SJSA1 (cell line): Measurements from ENCODE around the gene PDE6C. TPM values are rescaled to one million over a fixed set of nuclear protein-coding genes. Genes with fewer than 3 reads are reported as not detected.

Source experiments
- DNase-seq, 2 experiments: peaks; one replicate each; pipeline ENCODE4 v3.0.0-alpha.2; 2015 to 2020; ENCODE audit warnings: low spot score in 2 of 2, low read depth in 1 of 2
- H3K27ac ChIP-seq: fragments of 250-450 bp; sonication (Bioruptor Pico); 2 replicates; pipeline ENCODE4 v1.5.1; 2020; ENCODE audit warnings: mild to moderate bottlenecking, moderate library complexity
- H3K27me3 ChIP-seq: fragments of 250-450 bp; sonication (Bioruptor Pico); replicated peaks from 2 replicates; pipeline ENCODE4 v1.5.1; 2020; ENCODE audit warnings: mild to moderate bottlenecking, moderate library complexity
- H3K36me3 ChIP-seq: fragments of 250-450 bp; sonication (Bioruptor Pico); 2 replicates; pipeline ENCODE4 v1.5.1; 2020; ENCODE audit warnings: mild to moderate bottlenecking
- H3K4me1 ChIP-seq: fragments of 250-450 bp; sonication (Bioruptor Pico); replicated peaks from 2 replicates; pipeline ENCODE4 v1.6.1; 2021; ENCODE audit warnings: mild to moderate bottlenecking
- H3K4me3 ChIP-seq: fragments of 250-450 bp; sonication (Bioruptor Pico); 2 replicates; pipeline ENCODE4 v1.5.1; 2020; ENCODE audit warnings: mild to moderate bottlenecking
- H3K9me3 ChIP-seq: fragments of 250-450 bp; sonication (Bioruptor Pico); replicated peaks from 2 replicates; pipeline ENCODE4 v1.5.1; 2020; ENCODE audit warnings: mild to moderate bottlenecking
- total RNA-seq: library from RNA; depleted of rRNA; stranded (reverse); fragments of >200 nt; shearing (Covaris generic); gene quantifications from 2 replicates; pipeline ENCODE4 v1.2.3, GENCODE V29; 2014

Gene PDE6C
- total RNA-seq, 1 experiment from 2014 or later: not detected

- Histone ChIP-seq H3K27ac (no peak overlapping the region), H3K9me3 (no peaks in the 10 kb centered on the region), H3K36me3 (no peaks in the 10 kb centered on the region), H3K27me3 (peaks cover 7% of the 10 kb centered on the region; the same call in 1 of the 2 replicates), H3K4me1 (no peaks in the 10 kb centered on the region), H3K4me3 (no peak overlapping the region)
- DNase-seq: no peak
These were observed 10.6 kb downstream of the PDE6C start for GRCh38 chr10:93622942-93623341.

GRCh38 chr10:93628858-93629257 lies 16.5 kb downstream of the PDE6C start:
- no peaks in the 10 kb centered on the region for H3K36me3 ChIP-seq

GRCh38 chr10:93629647-93630305 lies 17.4 kb downstream of the PDE6C start:
- Histone ChIP-seq H3K4me3 (no peak overlapping the region), H3K27ac (no peak overlapping the region), H3K27me3 (0 out of 2 replicates have a peak, but pooled peaks cover 4% of the 10 kb centered on the region), H3K36me3 (no peaks in the 10 kb centered on the region), H3K9me3 (no peaks in the 10 kb centered on the region), H3K4me1 (peaks cover 3% of the 10 kb centered on the region; the same call in 1 of the 2 replicates)
- no peak for DNase-seq

More at GRCh38 chr10:93628858-93629257, 16.5 kb downstream of the PDE6C start:
- Histone ChIP-seq H3K27ac (no peak overlapping the region), H3K4me1 (no peaks in the 10 kb centered on the region), H3K9me3 (no peaks in the 10 kb centered on the region), H3K27me3 (0 out of 2 replicates have a peak, but pooled peaks cover 4% of the 10 kb centered on the region), H3K4me3 (no peak overlapping the region)
- no peak for DNase-seq

- no peak for DNase-seq
- Histone ChIP-seq H3K27ac (no peak overlapping the region), H3K27me3 (0 out of 2 replicates have a peak, but pooled peaks cover 4% of the 10 kb centered on the region), H3K4me1 (peaks cover 5% of the 10 kb centered on the region; the same call in 1 of the 2 replicates), H3K9me3 (no peaks in the 10 kb centered on the region), H3K36me3 (no peaks in the 10 kb centered on the region), H3K4me3 (no peak overlapping the region)
These were observed 18.6 kb downstream of the PDE6C start for GRCh38 chr10:93630625-93631557.

GRCh38 chr10:93639791-93640190 lies 27.5 kb downstream of the PDE6C start:
- Histone ChIP-seq H3K36me3 (no peaks in the 10 kb centered on the region), H3K27me3 (no peaks in the 10 kb centered on the region; the same call in 1 of the 2 replicates), H3K4me1 (peaks cover 2% of the 10 kb centered on the region; the same call in 1 of the 2 replicates), H3K27ac (no peak overlapping the region), H3K4me3 (no peak overlapping the region), H3K9me3 (no peaks in the 10 kb centered on the region)
- no peak for DNase-seq

GRCh38 chr10:93652857-93653256 lies 40.5 kb downstream of the PDE6C start:
- Histone ChIP-seq H3K4me1 (no peaks in the 10 kb centered on the region), H3K9me3 (no peaks in the 10 kb centered on the region), H3K27me3 (0 out of 2 replicates have a peak, but pooled peaks cover 2% of the 10 kb centered on the region), H3K36me3 (no peaks in the 10 kb centered on the region), H3K27ac (no peak overlapping the region), H3K4me3 (no peak overlapping the region)
- DNase-seq: no peak

GRCh38 chr10:93654201-93654600 lies 41.9 kb downstream of the PDE6C start:
- Histone ChIP-seq H3K4me3 (no peak overlapping the region), H3K27me3 (no peaks in the 10 kb centered on the region), H3K36me3 (no peaks in the 10 kb centered on the region), H3K4me1 (no peaks in the 10 kb centered on the region), H3K27ac (no peak overlapping the region), H3K9me3 (no peaks in the 10 kb centered on the region)
- no peak for DNase-seq

GRCh38 chr10:93656155-93656554 lies 43.8 kb downstream of the PDE6C start:
- no peak overlapping the region for H3K4me3 ChIP-seq
- no peaks in the 10 kb centered on the region for H3K9me3 ChIP-seq
- no peak overlapping the region for H3K27ac ChIP-seq
- H3K4me1 ChIP-seq: no peaks in the 10 kb centered on the region
- no peak for DNase-seq
- H3K27me3 ChIP-seq: no peaks in the 10 kb centered on the region
- H3K36me3 ChIP-seq: no peaks in the 10 kb centered on the region

- Histone ChIP-seq H3K36me3 (no peaks in the 10 kb centered on the region; the same call in 1 of the 2 replicates), H3K27me3 (no peaks in the 10 kb centered on the region), H3K27ac (no peak overlapping the region), H3K9me3 (no peaks in the 10 kb centered on the region), H3K4me3 (no peak overlapping the region), H3K4me1 (no peaks in the 10 kb centered on the region)
- DNase-seq: no peak
These were observed 45.4 kb downstream of the PDE6C start for GRCh38 chr10:93657757-93658156.

GRCh38 chr10:93666030-93666429 lies 53.7 kb downstream of the PDE6C start:
- H3K27ac ChIP-seq: no peak overlapping the region
- H3K9me3 ChIP-seq: no peaks in the 10 kb centered on the region
- no peak overlapping the region for H3K4me3 ChIP-seq
- no peaks in the 10 kb centered on the region for H3K27me3 ChIP-seq
- H3K4me1 ChIP-seq: no peaks in the 10 kb centered on the region
- DNase-seq: no peak
- H3K36me3 ChIP-seq: peaks cover 21% of the 10 kb centered on the region

GRCh38 chr10:93667795-93668194 lies 55.5 kb downstream of the PDE6C start:
- H3K4me3 ChIP-seq: no peak overlapping the region
- H3K9me3 ChIP-seq: no peaks in the 10 kb centered on the region
- peaks cover 26% of the 10 kb centered on the region for H3K36me3 ChIP-seq
- DNase-seq: no peak
- no peaks in the 10 kb centered on the region for H3K27me3 ChIP-seq
- H3K4me1 ChIP-seq: no peaks in the 10 kb centered on the region
- H3K27ac ChIP-seq: no peak overlapping the region

- no peaks in the 10 kb centered on the region for H3K27me3 ChIP-seq
- H3K9me3 ChIP-seq: no peaks in the 10 kb centered on the region
- DNase-seq: no peak
- H3K27ac ChIP-seq: no peak overlapping the region
- H3K4me3 ChIP-seq: no peak overlapping the region
- H3K36me3 ChIP-seq: peaks cover 37% of the 10 kb centered on the region
- H3K4me1 ChIP-seq: no peaks in the 10 kb centered on the region
These were observed 58.0 kb downstream of the PDE6C start for GRCh38 chr10:93670372-93670771.

GRCh38 chr10:93671042-93671441 lies 58.7 kb downstream of the PDE6C start:
- Histone ChIP-seq H3K27me3 (no peaks in the 10 kb centered on the region), H3K9me3 (no peaks in the 10 kb centered on the region), H3K36me3 (peaks cover 37% of the 10 kb centered on the region), H3K4me1 (no peaks in the 10 kb centered on the region), H3K27ac (no peak overlapping the region), H3K4me3 (no peak overlapping the region)
- no peak for DNase-seq
